Measurements from ENCODE around the gene ATP6V1E1. TPM values are rescaled to one million over a fixed set of nuclear protein-coding genes. Genes with fewer than 3 reads are reported as not detected.

The ATP6V1E1 gene
- polyA plus RNA-seq, 1 experiment, result 140 TPM

DNA sequence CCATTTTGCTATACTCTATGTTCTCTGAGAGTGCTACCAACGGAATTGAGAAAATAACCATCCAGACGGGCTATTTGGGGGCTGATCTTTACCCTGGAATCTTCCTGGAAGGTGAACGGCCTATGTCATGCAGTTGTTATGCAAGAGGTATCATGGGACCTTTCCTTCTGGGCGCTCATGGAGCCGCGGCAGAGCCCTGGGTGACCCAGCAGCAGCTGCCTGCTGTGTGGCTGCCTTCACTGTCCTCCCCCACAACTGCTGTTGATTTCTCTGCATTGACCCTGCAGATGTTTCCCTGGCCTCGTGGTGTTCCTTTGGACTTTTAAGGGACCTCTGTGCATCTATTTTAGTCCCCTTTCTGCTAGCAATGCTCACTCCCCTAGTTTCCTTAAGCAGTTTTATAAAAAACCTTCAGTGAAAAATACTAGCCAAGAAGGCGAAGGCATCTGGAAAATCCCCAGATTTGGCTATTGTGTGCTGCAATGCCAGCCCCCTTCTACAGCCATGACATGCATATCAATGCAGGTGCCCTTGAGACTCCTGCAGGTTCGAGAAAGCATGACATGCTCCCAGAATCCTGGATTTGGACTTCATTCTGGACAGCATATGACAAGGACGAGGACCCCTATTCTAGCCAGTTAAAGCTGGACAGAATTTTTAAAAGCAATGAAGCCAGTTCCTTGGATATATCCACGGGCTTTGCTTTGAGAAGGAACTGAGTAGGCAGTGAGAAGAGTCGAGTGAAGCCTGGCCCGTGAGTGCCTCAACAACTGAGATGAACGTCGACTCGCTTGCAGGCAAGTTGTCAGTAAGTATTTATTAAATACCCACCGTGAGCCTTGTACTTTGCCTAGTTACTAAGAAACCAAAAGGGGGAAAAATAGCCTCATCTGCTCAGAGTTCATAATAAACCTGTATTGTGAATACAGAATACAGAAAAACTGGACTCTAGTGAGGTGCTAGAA lies 65.4 kb downstream of the ATP6V1E1 start, which contains the start of gene SLC25A18:
Gene SLC25A18 (plus strand): TSS at position 593 of the 965 bp plus-strand sequence. CDS start 16,447 bp downstream, outside the sequence.
- TF ChIP-seq, protein P1, sequence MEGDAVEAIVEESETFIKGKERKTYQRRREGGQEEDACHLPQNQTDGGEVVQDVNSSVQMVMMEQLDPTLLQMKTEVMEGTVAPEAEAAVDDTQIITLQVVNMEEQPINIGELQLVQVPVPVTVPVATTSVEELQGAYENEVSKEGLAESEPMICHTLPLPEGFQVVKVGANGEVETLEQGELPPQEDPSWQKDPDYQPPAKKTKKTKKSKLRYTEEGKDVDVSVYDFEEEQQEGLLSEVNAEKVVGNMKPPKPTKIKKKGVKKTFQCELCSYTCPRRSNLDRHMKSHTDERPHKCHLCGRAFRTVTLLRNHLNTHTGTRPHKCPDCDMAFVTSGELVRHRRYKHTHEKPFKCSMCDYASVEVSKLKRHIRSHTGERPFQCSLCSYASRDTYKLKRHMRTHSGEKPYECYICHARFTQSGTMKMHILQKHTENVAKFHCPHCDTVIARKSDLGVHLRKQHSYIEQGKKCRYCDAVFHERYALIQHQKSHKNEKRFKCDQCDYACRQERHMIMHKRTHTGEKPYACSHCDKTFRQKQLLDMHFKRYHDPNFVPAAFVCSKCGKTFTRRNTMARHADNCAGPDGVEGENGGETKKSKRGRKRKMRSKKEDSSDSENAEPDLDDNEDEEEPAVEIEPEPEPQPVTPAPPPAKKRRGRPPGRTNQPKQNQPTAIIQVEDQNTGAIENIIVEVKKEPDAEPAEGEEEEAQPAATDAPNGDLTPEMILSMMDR (IDR thresholded peaks at IDR 0.05; ENCODE audit: insufficient read depth, low read depth, low read length), result 0 out of 2 replicates have a peak, but pooled peaks have one; percentile 8
- POLR2A ChIA-PET, result no interaction called here
- CTCF ChIA-PET, result interaction anchor here (1.3 kb wide), 1 partner anchor 8 kb away, joined by 5 read pairs; no protein-coding TSS in a partner anchor
- Histone ChIP-seq H3K4me3 (ENCODE audit: low read depth, low read length) (no peak within 1 kb of the TSS), H3K27me3 (ENCODE audit: control insufficient read depth, insufficient read depth, low read length) (no peaks in the 10 kb centered on the region), H3K36me3 (ENCODE audit: control insufficient read depth, insufficient read depth, low read length) (no peaks in the 10 kb centered on the region)
- DNase-seq (ENCODE audit: low read depth), result no peak

GRCh38 chr22:17559188-17559587 lies 69.4 kb downstream of the ATP6V1E1 start:
- POLR2A ChIA-PET, result no interaction called here
- TF ChIP-seq, protein P1 (IDR thresholded peaks at IDR 0.05; ENCODE audit: insufficient read depth, low read depth, low read length), result no peak
- CTCF ChIA-PET, result interaction anchor here (0.6 to 2.5 kb wide), 32 partner anchors 9 to 517 kb away, joined by 3 to 14 read pairs (median 4); no protein-coding TSS in a partner anchor
- Histone ChIP-seq H3K4me3 (ENCODE audit: low read depth, low read length) (no peak overlapping the region), H3K27me3 (ENCODE audit: control insufficient read depth, insufficient read depth, low read length) (peaks cover 1% of the 10 kb centered on the region; the same call in 1 of the 2 replicates), H3K36me3 (ENCODE audit: control insufficient read depth, insufficient read depth, low read length) (no peaks in the 10 kb centered on the region)
- DNase-seq (ENCODE audit: low read depth), result no peak

DNA sequence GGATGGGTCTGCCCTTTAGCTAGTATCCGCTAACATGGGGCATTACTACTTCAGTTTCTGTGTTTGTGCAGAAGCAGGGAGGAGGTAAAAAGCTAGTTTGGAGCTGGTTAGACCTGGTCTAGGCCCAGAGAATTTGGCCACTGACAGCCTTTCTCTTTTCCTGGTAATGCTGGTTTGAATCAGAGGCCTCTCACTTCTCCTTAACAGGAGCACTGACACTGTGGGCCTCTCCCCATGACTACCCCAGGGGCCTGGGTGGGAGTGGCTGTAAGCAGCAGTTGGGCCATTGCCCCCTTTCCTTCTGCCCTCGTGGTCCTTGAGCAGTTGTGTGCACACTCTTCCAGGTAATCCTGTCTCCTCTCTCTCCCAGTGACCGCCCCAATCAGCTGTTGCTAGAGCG lies 73.7 kb downstream of the ATP6V1E1 start:
- H3K36me3 ChIP-seq (ENCODE audit: control insufficient read depth, insufficient read depth, low read length), result no peaks in the 10 kb centered on the region
- TF ChIP-seq, protein P1 (IDR thresholded peaks at IDR 0.05; ENCODE audit: insufficient read depth, low read depth, low read length), result no peak
- no peak overlapping the region for H3K4me3 ChIP-seq (ENCODE audit: low read depth, low read length)
- peaks cover 1% of the 10 kb centered on the region; the same call in 1 of the 2 replicates for H3K27me3 ChIP-seq (ENCODE audit: control insufficient read depth, insufficient read depth, low read length)
- no peak for DNase-seq (ENCODE audit: low read depth)
- POLR2A ChIA-PET, result no interaction called here
- CTCF ChIA-PET, result interaction anchor here (1.4 to 2.1 kb wide), 2 partner anchors 9 to 21 kb away, joined by 3 to 5 read pairs; partner anchors contain the start of gene SLC25A18

- ChIA-PET POLR2A (interaction anchor here (0.6 kb wide), 2 partner anchors 12 to 18 kb away, joined by 5 to 6 read pairs; no protein-coding TSS in a partner anchor), CTCF (interaction anchor here (0.8 to 1.1 kb wide), 4 partner anchors 45 to 191 kb away, joined by 3 to 5 read pairs (median 3); no protein-coding TSS in a partner anchor)
- Histone ChIP-seq H3K36me3 (ENCODE audit: control insufficient read depth, insufficient read depth, low read length) (no peaks in the 10 kb centered on the region), H3K4me3 (ENCODE audit: low read depth, low read length) (no peak overlapping the region), H3K27me3 (ENCODE audit: control insufficient read depth, insufficient read depth, low read length) (peaks cover 1% of the 10 kb centered on the region; the same call in 1 of the 2 replicates)
- TF ChIP-seq, protein P1 (IDR thresholded peaks at IDR 0.05; ENCODE audit: insufficient read depth, low read depth, low read length), result no peak
- DNase-seq (ENCODE audit: low read depth), result no peak
These were observed 75.8 kb downstream of the ATP6V1E1 start for GRCh38 chr22:17552737-17553136.

GRCh38 chr22:17549655-17550054 lies 78.9 kb downstream of the ATP6V1E1 start:
- no peak for DNase-seq (ENCODE audit: low read depth)
- POLR2A ChIA-PET, result no interaction called here
- no peaks in the 10 kb centered on the region for H3K27me3 ChIP-seq (ENCODE audit: control insufficient read depth, insufficient read depth, low read length)

More at GRCh38 chr22:17549655-17550054, 78.9 kb downstream of the ATP6V1E1 start:
- no peaks in the 10 kb centered on the region for H3K36me3 ChIP-seq (ENCODE audit: control insufficient read depth, insufficient read depth, low read length)
- H3K4me3 ChIP-seq (ENCODE audit: low read depth, low read length), result no peak overlapping the region
- CTCF ChIA-PET, result interaction anchor here (2.8 kb wide), 1 partner anchor 9 kb away, joined by 13 read pairs; no protein-coding TSS in a partner anchor
- TF ChIP-seq, protein P1 (IDR thresholded peaks at IDR 0.05; ENCODE audit: insufficient read depth, low read depth, low read length), result no peak
